Renal cortex interstitium (tissue), 11 donors: Measurements from ENCODE around the gene PRKD3. TPM values are rescaled to one million over a fixed set of nuclear protein-coding genes. Genes with fewer than 3 reads are reported as not detected.

Experiments used
- DNase-seq, 11 donors: peaks; one replicate each; pipeline ENCODE4 v3.0.0-alpha.2; 2013; ENCODE audit warnings: low read depth in 9 of 11, low spot score in 4 of 11; ENCODE audit errors: extremely low read depth in 1 of 11
- polyA plus RNA-seq, 3 donors: library from polyadenylated mRNA; unstranded; fragments of 120-200 nt; gene quantifications; one replicate each; pipeline ENCODE4 v1.2.1, GENCODE V29; 2013; ENCODE audit not compliant: insufficient read length in 3 of 3

PRKD3 gene
- polyA plus RNA-seq, 3 donors: 50.2 to 55.6 (median 55.4) TPM

DNA sequence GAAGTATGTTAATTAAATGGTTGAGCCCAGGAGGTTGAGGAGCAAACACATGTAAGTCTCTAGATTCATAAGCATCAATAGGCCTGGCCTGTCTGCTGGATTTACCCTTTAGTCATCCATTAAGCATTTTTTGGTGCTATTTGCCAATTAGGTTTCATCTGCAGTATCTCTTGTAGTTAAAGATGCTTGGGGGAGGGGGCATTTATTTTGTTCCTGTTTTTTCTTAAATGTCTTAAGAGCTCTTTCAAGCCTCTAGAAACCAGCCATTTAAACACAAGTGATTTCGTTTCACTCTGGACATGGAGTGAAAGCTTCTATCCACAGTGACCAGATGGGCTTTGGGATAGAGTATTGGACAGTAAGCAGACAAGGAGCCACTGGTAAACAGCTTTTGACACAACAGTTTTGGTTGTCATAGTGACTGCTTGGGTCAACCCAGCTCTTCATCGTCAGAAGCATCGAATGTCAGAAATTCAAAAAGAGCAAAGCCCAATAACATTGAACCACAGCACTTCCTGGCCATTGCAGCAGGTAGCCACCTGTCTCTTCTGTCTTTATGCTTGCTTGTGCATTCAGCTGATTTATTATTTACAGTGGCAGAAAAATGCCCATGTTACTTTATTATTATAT, 24.7 kb upstream of the PRKD3 start:
- DNase-seq: no peak

DNA sequence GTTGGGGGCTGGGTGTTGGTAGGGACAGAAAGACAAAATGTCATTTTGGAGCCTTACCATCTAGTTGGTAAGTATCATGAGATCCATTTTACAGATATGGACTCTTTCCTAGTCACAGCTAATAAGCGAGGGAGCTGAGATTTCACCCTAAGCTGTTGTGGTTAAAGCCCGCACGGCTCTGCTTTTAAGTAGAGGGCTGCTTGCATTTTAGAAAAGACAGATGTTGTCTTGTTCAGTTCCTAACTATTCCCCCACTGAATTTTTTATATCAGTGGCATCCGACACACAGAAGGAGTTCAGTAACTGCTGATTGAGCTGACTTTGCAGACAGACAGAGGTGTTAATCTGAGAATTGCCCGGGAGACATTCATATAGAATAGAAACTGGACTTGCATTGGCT, 23.5 kb upstream of the PRKD3 start:
- DNase-seq: no peak

DNA sequence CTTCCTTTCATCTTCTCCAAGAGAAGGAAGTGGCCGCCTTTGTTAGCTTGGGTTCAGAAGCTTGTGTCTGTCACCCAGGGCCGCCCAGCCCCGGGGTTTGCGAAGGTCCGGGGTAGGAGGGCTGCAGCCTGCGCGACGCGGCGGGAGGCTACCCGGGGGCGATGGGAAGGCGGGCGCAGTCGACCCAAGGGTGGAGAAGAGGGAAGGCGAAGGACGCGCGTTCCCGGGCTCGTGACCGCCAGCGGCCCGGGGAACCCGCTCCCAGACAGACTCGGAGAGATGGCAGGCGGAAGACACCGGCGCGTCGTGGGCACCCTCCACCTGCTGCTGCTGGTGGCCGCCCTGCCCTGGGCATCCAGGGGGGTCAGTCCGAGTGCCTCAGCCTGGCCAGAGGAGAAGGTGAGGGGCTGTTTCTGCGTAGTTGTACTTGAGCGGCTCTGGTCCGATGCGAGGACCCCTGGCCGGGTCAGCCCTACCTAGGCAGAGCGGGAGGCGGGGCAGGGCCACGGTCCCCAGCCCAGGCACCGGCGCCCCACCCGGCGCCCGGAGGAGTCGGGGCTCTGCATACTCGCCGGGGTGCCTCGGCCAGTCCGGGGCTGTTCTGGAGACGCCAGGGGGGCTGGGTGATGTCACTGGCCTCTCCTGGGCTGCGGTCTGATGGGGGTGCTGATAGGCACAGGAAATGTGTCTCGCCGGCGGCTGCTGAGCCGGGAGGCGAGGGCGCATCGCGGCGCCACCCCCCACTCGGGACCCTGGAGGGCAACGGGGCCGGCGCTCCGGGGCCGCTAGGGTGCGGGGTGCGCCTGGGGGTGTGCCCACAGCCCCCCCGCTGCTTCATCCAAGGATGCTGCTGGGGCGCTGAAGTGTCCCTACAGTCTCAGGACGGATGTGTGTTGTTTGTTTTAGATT, 20.1 kb upstream of the PRKD3 start, which contains the start of gene QPCT:
QPCT (plus strand) TSS at position 178 of the 909 bp plus-strand sequence; CDS start at position 280, 102 bp downstream.
- peak in 6 of 11 donors; percentile 38 to 49 (median 40) for DNase-seq

DNA sequence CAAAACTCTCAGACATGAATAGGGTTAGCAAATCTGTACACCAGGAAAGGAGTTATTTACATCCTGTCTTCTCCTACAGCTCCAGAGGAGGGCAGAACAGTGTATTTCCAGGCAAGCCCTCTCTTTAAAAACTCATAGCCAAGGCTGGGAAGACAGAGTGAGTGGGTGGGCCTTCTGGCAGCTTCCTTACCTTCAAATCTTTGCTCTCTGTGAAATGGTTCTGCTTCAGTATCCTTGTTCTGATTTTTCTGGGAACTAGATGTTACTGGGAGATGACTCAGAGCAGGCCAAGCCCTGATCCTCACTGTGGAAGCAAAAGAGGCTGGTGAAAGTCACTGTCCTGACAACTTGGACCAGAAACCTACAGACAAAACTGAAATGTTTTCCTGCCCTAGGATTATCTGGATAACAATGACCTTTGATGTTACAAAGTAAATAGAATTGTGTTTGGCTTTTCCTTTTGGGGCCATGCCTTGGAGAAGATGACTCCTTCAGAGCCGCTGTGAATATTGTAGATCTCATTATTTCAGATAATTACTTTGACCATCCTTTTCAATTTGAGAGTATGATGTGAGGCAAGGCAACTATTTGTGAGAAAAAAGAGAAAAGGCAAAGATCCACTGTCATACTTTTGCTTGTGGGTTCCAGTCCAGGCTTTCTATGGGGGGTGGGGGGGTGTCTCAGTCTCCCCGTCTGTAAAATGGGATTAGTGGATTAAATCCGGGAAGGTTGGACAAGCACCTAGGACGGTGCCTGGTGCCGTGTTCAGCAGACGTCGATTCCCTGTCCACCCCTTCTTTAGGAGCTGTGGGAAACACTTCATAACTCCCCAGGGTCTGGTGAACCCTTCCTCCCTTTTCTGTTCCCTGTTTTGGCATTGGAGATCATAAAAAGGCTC, 19.2 kb upstream of the PRKD3 start:
- DNase-seq: no peak

DNA sequence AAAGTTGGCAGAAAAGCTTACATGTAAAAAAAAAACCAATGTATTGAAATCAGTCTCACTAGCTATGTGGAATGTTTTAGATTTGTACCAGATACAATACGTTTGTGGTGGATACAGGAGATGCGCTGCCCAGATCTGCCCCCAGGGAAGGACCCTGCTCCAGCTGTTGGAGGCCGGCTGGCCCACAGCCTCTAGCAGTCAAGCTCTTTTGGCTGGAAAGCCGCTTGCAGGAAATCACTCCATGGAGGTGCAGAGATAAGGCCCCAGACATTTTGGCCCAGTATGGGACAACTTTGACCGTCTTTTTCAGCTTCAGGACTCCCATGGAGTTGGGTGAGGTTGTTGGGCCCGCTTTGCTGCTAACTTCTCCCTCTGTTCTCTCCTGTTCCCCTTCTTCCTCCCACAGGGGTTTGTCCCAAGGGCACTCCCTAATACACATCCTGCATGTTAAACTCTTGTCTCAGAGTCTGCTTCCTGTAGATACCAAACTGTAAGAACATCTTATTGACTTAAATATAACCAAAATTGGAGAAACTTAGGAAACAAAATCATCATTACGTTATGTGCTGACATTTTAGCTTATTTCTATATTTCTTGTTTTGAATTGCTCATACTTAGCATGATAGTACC, 18.1 kb upstream of the PRKD3 start:
- no peak for DNase-seq

DNA sequence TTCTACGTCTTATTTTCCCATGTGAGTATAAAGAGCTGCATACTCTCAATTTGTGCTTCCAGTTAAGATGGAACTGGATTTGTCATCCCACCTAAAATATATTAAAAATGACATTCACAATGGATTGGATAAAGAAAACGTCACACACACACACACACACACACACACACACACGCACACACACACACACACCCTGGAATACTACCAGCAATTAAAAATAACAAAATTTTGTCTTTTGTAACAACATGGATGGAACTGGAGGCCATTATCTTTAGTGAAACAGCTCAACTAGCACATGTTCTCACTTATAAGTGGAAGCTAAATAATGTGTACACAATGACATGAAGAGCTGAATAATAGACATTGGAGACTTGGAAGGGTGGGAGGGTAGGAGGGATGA, 16.0 kb upstream of the PRKD3 start:
- DNase-seq: no peak

DNA sequence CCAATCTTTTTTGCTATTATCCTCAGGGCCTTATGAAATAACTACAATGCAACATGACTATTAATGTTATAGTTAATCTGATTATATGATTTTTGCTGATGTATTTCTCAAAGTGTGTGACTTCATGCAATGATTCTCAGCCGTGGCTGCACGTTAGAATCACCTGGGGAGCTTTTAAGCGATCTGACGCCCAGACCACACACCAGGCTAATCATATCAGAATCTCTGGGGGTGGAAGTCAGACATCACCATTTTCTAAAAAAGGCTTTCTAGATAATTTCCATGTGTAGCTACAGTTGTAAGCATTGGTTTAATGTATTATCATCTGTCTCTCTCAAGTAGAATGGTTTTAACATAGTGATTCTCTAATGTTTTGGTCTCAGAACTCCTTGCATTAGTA, 14.3 kb upstream of the PRKD3 start:
- DNase-seq: no peak

DNA sequence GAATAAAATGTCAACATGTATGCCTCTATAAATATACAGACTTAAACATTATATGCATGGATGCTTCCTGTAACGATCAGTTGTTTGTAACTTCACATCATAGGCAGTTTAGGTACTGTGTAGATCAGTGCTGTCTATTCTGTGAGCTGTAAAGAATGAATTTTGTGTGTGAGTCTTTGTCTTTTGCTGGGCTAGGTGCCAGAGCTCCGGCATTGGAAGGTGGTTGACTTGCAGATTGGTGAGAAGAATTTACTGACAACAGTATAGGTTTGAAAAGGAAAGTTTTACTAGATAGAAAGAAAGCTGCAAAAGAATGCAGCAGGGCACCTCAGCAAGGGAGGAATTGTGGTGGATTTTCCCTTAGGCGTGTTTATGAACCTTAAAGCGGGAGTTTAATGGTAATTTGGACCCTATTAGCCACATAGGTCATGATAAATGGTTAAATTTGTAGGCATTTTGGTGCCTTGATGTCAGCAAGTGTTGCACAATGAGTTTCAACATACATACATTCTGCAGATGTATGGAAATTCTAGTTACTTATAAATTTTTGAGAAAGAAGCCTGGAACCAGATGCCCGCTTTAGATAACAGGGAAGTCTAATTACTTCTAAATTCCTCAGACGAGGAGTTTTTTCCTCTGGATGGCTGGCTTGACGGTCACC, 13.1 kb upstream of the PRKD3 start:
- no peak for DNase-seq

DNA sequence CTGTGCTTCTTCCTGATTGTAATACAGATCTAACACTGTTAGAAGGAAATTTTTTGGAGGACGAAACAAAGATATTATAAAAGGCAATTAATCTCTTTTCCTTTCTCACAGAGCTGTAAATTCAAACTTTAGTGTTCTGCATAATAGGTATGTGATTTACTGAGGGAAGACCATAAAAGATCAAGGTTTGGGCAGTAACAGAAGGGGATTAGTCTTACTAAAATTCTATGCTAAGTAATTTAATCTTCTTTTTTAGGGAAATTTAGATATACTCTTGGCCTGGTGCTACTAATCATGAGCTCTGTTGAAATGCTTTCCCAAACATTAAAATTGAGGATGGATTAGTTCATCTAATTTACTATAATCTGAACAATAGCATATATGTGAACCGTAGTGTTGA, 11.0 kb upstream of the PRKD3 start:
- no peak for DNase-seq

DNA sequence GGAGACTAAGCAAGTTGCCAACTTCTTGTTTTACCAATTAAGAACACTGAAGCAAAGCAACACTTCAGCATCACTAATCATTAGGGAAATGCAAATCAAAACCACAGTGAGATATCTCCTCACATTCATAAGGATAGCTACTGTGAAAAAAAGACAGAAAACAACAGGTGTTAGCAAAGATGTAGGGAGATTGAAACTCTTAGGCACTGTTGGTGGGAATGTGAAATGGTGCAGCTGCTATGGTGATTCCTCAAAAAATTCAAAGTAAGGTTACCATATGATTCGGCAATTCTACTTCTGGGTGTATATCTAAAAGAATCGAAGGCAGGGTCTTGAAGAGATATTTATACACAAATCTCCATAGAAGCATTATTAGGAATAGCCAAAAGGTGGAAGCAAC, 8.6 kb upstream of the PRKD3 start:
- DNase-seq: no peak

DNA sequence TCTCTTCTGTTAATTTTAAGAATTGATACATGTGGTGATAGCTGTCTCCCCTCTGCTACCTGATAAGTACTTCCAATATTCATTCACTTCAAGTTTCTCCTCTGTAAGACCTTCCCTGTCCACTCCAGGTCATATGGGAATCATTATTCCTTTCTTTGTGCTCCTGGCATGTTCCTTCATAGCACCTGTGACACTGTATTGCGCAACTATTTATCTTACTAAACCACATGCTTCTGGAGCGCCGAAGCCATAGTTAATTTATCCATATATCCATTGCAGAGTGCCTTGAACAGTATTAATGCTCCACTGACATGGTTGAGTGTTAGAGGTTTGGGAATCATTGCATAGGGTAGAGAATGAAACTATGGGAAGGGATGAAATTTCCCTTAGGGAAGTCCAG, 7.9 kb upstream of the PRKD3 start:
- no peak for DNase-seq

DNA sequence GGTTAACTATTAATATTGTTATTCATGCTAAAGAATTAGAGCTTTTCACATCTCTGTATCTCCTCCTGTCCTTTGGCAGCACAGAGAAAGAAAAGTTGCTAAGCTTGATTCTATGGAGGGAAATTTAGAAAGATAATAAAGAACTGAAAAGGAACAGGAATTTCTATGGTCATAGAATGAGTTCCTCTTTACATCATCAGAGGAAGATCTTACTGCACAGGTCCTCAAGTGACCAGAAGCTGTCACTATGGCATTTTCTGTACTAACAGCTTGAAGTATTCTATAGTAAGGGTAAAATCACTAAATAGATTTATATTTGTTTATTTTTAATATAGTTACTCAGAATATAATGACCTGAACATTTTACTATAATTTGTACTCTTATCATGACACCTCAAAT, 6.0 kb upstream of the PRKD3 start:
- DNase-seq: no peak

DNA sequence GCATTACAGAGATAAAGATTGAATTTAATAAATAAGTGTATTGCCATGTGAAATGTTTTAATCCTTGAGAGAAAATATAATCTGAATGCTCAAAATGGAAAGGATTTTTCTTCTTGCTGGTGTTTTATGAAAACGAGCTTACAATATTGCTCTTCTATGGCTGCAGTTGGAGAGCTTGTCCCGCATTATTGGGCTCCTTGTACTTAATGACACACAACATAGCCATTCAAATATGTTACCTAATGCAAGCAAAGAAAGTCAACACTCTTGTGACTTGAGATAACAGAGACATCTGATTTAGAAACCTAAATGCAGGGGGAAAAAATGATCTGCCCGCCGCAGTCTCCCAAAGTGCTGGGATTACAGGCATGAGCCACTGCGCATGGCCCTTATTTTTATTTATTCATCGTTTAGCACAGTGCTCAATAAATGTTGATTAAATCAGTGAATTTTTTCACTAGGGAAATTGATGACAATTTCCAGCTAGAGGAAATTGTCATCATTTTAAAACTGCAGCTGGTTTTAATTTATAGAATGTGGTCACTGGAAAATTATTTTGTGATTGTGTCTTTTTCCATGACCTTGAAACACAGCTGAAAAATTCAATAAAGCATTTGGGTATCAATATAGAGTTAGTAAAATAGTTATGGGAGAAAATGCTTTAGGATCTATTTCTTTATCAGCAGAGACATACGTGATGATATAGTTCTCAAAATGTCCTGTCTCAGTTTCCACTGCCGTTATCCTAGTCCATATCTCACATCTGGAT, 2.4 kb upstream of the PRKD3 start:
- DNase-seq: no peak

DNA sequence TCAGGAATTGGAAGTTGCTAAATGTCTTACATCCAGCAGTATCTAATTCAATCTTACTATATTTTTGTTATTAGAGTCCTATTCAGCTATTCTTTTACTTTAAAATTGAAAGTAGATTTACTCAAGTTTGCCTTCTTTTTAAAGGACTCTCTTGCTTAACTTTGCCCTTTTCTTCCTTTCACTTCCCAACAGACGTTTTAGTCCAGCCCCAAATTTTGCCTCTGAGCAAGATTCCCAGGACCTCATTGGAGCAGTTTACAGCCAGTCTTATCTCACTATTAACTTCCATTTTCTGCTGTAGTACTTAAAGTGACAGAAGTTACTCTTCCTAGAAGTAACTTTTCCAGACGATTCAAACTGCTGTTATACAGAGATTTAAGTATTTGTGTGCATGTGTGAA, 1.7 kb upstream of the PRKD3 start:
- DNase-seq: peak in 2 of 11 donors; percentile 36 to 40

DNA sequence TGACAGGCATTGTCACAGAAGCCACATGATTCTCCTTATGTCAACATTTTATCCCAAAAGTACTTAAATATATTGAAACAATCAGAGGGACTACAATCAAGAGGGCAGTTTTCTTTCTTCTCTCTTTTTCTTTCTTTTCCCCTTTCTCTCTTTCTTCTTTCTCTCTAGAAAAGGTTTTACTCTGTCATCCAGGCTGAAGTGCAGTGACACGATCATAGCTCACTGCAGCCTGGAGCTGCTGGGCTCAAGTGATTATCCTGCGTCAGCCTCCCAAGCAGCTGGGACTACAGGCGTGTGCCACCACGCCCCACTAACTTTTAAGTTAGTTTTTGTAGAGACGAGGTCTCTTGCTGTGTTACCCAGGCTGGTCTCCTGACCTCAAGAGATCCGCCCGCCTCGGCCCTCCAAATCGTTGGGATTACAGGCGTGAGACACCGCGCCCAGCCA, 1.0 kb upstream of the PRKD3 start:
- no peak for DNase-seq

DNA sequence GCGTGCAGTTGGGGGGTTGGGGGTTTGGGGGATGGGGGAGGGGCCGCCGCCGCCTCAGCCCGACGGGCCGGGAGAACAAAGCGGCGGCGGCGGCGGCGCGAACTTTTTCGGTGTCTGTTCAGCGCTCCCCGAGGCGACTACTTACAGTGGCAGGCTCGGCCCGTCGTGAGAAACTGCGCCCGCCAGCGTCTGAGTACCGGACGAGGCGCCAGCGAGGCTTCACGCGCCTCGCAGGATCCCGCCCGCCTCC, 172 bp downstream of the PRKD3 start:
- DNase-seq: peak in 4 of 11 donors; percentile 45 to 71 (median 66)

DNA sequence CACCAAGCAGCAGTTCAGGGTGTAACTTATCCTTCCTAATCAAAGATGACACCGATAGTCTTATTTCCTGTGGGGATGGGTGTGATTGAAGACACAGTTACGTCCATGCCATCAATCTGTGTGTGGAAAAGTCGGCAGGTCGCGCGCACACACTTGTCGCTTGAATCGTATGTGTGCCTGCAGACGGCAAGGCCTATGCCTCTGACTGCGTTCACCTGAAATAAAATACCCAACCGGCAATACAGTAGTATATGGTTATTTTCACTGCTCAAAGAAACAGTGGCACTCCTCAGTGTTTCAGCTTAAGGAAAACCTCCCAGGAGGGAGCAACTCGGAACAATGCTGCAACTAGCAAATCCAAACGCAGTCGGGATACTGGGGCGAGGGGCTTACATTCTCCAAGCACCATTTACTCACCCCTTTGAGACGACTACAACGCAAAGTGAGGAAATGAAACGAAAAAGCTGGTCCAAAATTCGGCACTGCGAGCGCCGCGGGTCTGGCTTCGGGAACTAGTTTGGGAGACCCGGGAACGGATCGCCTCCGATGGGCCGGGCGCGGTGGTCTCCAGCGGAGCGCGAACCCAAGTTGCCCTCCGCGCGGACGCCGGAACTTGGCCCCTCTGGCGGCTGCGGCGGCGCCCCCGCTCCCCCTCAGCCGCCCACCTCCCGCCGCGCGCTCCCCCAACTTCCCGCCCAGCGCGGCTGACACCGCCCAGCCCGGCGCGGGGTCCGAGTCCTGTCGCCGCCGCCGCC, 675 bp downstream of the PRKD3 start:
- peak in 7 of 11 donors; percentile 17 to 55 (median 35) for DNase-seq
